GM21723 (cell line): Measurements from ENCODE around the gene CLCN2.

Source experiments
- ATAC-seq: cut with Tn5 transposase; IDR thresholded peaks from one replicate; pipeline ENCODE4 v1.9.1; 2021; ENCODE audit warnings: mild to moderate bottlenecking, moderate library complexity; ENCODE audit not compliant: unreplicated experiment

The CLCN2 gene

GRCh38 chr3:184381261-184382224 lies 20.1 kb upstream of the CLCN2 start:
- no peak for ATAC-seq

GRCh38 chr3:184380627-184381260 lies 19.3 kb upstream of the CLCN2 start:
- ATAC-seq, result no peak

- no peak for ATAC-seq
Observed at GRCh38 chr3:184380185-184380626, 18.8 kb upstream of the CLCN2 start.

GRCh38 chr3:184379358-184380184 lies 18.2 kb upstream of the CLCN2 start, which contains the start of gene CHRD:
Gene CHRD, plus strand, starts transcription at chr3:184380054. Its CDS starts 265 bp downstream, at chr3:184380319.
- ATAC-seq, result no peak

GRCh38 chr3:184378651-184379357 lies 17.4 kb upstream of the CLCN2 start:
- ATAC-seq, result no peak

GRCh38 chr3:184377882-184378445 lies 16.6 kb upstream of the CLCN2 start, which contains the start of gene THPO:
Gene THPO, minus strand, starts transcription at chr3:184378207. Its CDS starts 1,948 bp downstream, at chr3:184376259.
- no peak for ATAC-seq

- ATAC-seq, result no peak
Observed at GRCh38 chr3:184377374-184377773, 16.0 kb upstream of the CLCN2 start.

GRCh38 chr3:184375747-184376461 lies 14.5 kb upstream of the CLCN2 start:
- ATAC-seq, result no peak

- no peak for ATAC-seq
Observed at GRCh38 chr3:184373422-184373821, 12.0 kb upstream of the CLCN2 start.

GRCh38 chr3:184372911-184373310 lies 11.5 kb upstream of the CLCN2 start:
- ATAC-seq, result no peak

- ATAC-seq, result no peak
Observed at GRCh38 chr3:184372296-184372821, 11.0 kb upstream of the CLCN2 start.

GRCh38 chr3:184371570-184372018 lies 10.2 kb upstream of the CLCN2 start:
- ATAC-seq, result peak; percentile 78

- no peak for ATAC-seq
Observed at GRCh38 chr3:184368586-184369183, 7.3 kb upstream of the CLCN2 start.

GRCh38 chr3:184368116-184368515 lies 6.7 kb upstream of the CLCN2 start:
- ATAC-seq, result no peak

GRCh38 chr3:184366619-184367289 lies 5.3 kb upstream of the CLCN2 start:
- no peak for ATAC-seq

GRCh38 chr3:184362668-184363546 lies 1.5 kb upstream of the CLCN2 start:
- peak; percentile 86 for ATAC-seq
